MM.1S (cell line): Measurements from ENCODE around the gene RUNX2.

Experiments used
- CTCF ChIP-seq: fragments of 300-600 bp; sonication (generic); IDR thresholded peaks from 2 replicates; pipeline ENCODE4 v1.5.1; 2016; ENCODE audit warnings: antibody characterized with exemption, low read length, mixed read lengths
- EZH2phosphoT487 ChIP-seq: fragments of 300-600 bp; sonication (generic); IDR thresholded peaks from 2 replicates; pipeline ENCODE4 v1.6.1; 2018; ENCODE audit warnings: antibody characterized with exemption, low read length

- no peak for TF ChIP-seq CTCF
- no peak for TF ChIP-seq EZH2phosphoT487
These were observed 383.9 kb downstream of the RUNX2 start for GRCh38 chr6:45712076-45712475.
